ENCODE data around the gene TNFAIP1. TPM values are rescaled to one million over a fixed set of nuclear protein-coding genes. Genes with fewer than 3 reads are reported as not detected.

The TNFAIP1 gene
- total RNA-seq, 2 experiments from 2014 or later: 25.5 to 26.1 TPM

- peak overlapping the region; percentile 44 for H3K27ac Mint-ChIP-seq
- no peak for DNase-seq
- ChIA-PET CTCF (interaction anchor here (0.6 to 0.8 kb wide), 3 partner anchors 15 to 533 kb away, joined by 3 read pairs; no protein-coding TSS in a partner anchor), POLR2A (interaction anchor here (0.6 to 1.5 kb wide), 3 partner anchors 13 to 107 kb away, joined by 3 to 5 read pairs (median 5); partner anchors contain the start of genes IFT20, POLDIP2 and TNFAIP1)
- intact Hi-C loops (cut with DNase I, micrococcal nuclease): loop anchor here (1.0 to 2.0 kb wide), 9 partner anchors 13 to 580 kb away; partner anchors contain the start of genes IFT20 (in 2 of the 2), POLDIP2 (in 2 of the 2), TNFAIP1 (in 2 of the 2) and PHF12 (in 1 of the 2)
- no peak for ATAC-seq
- H3K36me3 Mint-ChIP-seq (ENCODE audit: low read depth): peaks cover 7% of the 10 kb centered on the region
- H3K4me1 Mint-ChIP-seq: peaks cover 22% of the 10 kb centered on the region
- no peaks in the 10 kb centered on the region for H3K9me3 Mint-ChIP-seq (ENCODE audit: low read depth)
- H3K4me3 Mint-ChIP-seq: peak overlapping the region; percentile 76
- no peaks in the 10 kb centered on the region for H3K27me3 Mint-ChIP-seq
Measured at GRCh38 chr17:28370744-28371103, 35.2 kb downstream of the TNFAIP1 start.

- Mint-ChIP-seq H3K4me1 (peaks cover 22% of the 10 kb centered on the region), H3K4me3 (peak within 1 kb of the TSS; percentile 76), H3K27ac (peak within 1 kb of the TSS; percentile 86), H3K27me3 (no peaks in the 10 kb centered on the region), H3K9me3 (ENCODE audit: low read depth) (no peaks in the 10 kb centered on the region), H3K36me3 (ENCODE audit: low read depth) (peaks cover 7% of the 10 kb centered on the region)
- intact Hi-C loops (cut with DNase I, micrococcal nuclease): loop anchor here (1.0 to 2.0 kb wide), 10 partner anchors 13 to 579 kb away; partner anchors contain the start of genes IFT20 (in 2 of the 2), POLDIP2 (in 2 of the 2), TNFAIP1 (in 2 of the 2) and PHF12 (in 1 of the 2)
- CTCF ChIA-PET: interaction anchor here (0.8 to 2.4 kb wide), 4 partner anchors 14 to 45 kb away, joined by 3 to 7 read pairs (median 4); partner anchors contain the start of gene POLDIP2
- peak; percentile 95 for ATAC-seq
- DNase-seq: peak; percentile 95
- POLR2A ChIA-PET: interaction anchor here (0.6 to 1.5 kb wide), 3 partner anchors 14 to 107 kb away, joined by 5 read pairs; partner anchors contain the start of genes IFT20, POLDIP2 and TNFAIP1
Measured at GRCh38 chr17:28371245-28372202, 36.0 kb downstream of the TNFAIP1 start, which contains the start of gene SARM1. SARM1 (plus strand) TSS chr17:28371694; CDS start chr17:28372033, 339 bp downstream.

GRCh38 chr17:28372203-28372944, 36.8 kb downstream of the TNFAIP1 start:
- peak; percentile 63 for DNase-seq
- ATAC-seq: peak; percentile 2
- Mint-ChIP-seq H3K36me3 (ENCODE audit: low read depth) (peaks cover 7% of the 10 kb centered on the region), H3K4me3 (peak overlapping the region; percentile 76), H3K27me3 (no peaks in the 10 kb centered on the region), H3K4me1 (peaks cover 22% of the 10 kb centered on the region), H3K27ac (peak overlapping the region; percentile 63), H3K9me3 (ENCODE audit: low read depth) (no peaks in the 10 kb centered on the region)
- intact Hi-C loops (cut with DNase I, micrococcal nuclease): loop anchor here in 1 of 2 experiments (1.0 kb wide), 1 partner anchor 180 kb away; the partner anchor contains the start of gene UNC119
- POLR2A ChIA-PET: interaction anchor here (1.4 to 1.5 kb wide), 2 partner anchors 15 to 37 kb away, joined by 5 read pairs; partner anchors contain the start of genes IFT20, POLDIP2 and TNFAIP1
- CTCF ChIA-PET: interaction anchor here (1.4 to 2.4 kb wide), 2 partner anchors 15 to 44 kb away, joined by 5 to 7 read pairs; partner anchors contain the start of gene POLDIP2

DNA sequence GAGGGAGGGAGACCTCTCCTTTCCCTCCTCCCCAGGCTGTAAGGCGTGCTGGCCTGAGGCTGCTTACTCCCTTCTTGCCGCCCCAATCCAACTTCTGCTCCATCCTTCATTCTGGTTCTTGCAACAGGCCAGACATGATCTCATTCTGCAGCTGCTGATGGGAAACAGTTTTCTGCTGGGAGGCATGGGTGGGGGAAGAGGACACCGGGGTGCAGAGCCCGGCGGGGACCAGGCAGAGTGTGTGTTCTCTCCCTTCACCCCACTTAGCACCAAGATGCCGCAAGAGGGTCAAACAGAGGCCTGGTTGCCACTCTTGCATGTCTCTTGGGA, 37.3 kb downstream of the TNFAIP1 start:
- intact Hi-C loops (cut with DNase I, micrococcal nuclease): loop anchor here in 1 of 2 experiments (1.0 kb wide), 1 partner anchor 179 kb away; the partner anchor contains the start of gene UNC119
- Mint-ChIP-seq H3K4me3 (peak overlapping the region; percentile 76), H3K9me3 (ENCODE audit: low read depth) (no peaks in the 10 kb centered on the region), H3K27ac (peak overlapping the region; percentile 63), H3K27me3 (no peaks in the 10 kb centered on the region), H3K36me3 (ENCODE audit: low read depth) (peaks cover 7% of the 10 kb centered on the region), H3K4me1 (peaks cover 22% of the 10 kb centered on the region)
- CTCF ChIA-PET: interaction anchor here (0.8 to 2.4 kb wide), 3 partner anchors 12 to 122 kb away, joined by 3 to 7 read pairs (median 3); no protein-coding TSS in a partner anchor
- POLR2A ChIA-PET: interaction anchor here (0.6 kb wide), 1 partner anchor 9 kb away, joined by 3 read pairs; no protein-coding TSS in a partner anchor
- no peak for ATAC-seq
- DNase-seq: no peak

DNA sequence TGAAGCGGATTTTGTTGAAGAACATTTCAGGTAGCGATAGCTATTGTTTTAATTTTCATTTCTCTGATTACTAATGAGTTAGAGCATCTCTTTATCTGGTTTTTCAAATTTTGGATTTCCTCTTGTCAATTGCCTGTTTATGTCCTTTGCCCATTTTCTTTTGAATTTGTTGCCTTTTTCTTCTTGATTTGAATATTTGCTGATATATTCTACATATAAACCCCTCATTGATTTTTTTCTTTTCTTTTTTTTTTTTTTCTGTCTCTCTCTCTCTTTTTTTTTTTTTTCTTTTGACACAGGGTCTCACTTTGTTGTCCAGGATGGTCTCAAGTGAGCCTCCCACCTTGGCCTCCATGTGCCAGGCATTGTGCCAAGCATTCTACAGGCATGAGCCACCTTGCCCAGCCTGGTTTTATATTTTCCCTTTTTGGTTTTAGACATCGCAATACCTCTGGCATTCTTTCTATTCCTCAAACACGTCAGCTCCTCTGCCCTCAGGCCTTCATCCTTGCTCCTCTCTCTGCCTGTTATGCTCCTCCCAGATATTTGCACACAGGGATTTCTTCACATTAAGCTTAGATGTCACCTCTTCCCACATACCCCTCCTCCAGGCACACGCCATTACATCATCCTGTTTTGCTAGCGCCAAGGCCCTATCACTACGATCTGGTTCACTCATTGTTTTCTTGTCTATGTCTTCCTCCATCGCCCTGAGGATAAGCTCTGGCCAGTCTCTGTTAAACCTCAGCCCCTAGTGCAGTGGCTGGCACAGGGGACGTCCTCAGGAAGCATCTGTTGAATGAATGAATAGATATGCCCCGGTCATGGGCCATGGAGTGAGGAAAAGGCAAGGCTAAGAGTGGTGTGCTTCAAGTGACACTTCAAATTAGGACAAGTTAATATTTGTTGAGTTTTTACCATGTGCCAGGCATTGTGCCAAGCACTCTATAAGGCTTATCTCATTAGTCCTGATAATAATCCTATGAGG, 44.5 kb downstream of the TNFAIP1 start:
- ChIA-PET CTCF (interaction anchor here (0.5 to 1.7 kb wide), 3 partner anchors 23 to 117 kb away, joined by 3 to 4 read pairs (median 3); partner anchors contain the start of gene POLDIP2), POLR2A (no interaction called here)
- Mint-ChIP-seq H3K36me3 (ENCODE audit: low read depth) (peaks cover 15% of the 10 kb centered on the region), H3K27me3 (peaks cover 11% of the 10 kb centered on the region), H3K27ac (no peak overlapping the region), H3K9me3 (ENCODE audit: low read depth) (no peaks in the 10 kb centered on the region), H3K4me1 (peaks cover 13% of the 10 kb centered on the region), H3K4me3 (no peak overlapping the region)
- no peak for DNase-seq
- intact Hi-C loops (cut with DNase I, micrococcal nuclease): no loop called here
- no peak for ATAC-seq

DNA sequence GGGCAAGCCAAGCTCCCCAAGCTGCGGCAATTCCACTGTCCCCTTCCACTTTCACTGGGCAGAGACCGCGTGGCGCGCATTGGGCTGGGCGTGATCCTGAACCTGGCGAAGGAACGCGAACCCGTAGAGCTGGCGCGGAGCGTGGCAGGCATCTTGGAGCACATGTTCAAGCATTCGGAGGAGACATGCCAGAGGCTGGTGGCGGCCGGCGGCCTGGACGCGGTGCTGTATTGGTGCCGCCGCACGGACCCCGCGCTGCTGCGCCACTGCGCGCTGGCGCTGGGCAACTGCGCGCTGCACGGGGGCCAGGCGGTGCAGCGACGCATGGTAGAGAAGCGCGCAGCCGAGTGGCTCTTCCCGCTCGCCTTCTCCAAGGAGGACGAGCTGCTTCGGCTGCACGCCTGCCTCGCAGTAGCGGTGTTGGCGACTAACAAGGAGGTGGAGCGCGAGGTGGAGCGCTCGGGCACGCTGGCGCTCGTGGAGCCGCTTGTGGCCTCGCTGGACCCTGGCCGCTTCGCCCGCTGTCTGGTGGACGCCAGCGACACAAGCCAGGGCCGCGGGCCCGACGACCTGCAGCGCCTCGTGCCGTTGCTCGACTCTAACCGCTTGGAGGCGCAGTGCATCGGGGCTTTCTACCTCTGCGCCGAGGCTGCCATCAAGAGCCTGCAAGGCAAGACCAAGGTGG, 45.7 kb downstream of the TNFAIP1 start:
- H3K27me3 Mint-ChIP-seq: peaks cover 11% of the 10 kb centered on the region
- ATAC-seq: no peak
- peak; percentile 67 for DNase-seq
- H3K36me3 Mint-ChIP-seq (ENCODE audit: low read depth): peaks cover 19% of the 10 kb centered on the region
- ChIA-PET POLR2A (no interaction called here), CTCF (interaction anchor here (0.7 to 1.7 kb wide), 3 partner anchors 22 to 27 kb away, joined by 3 to 4 read pairs (median 3); partner anchors contain the start of gene POLDIP2)
- peaks cover 17% of the 10 kb centered on the region for H3K4me1 Mint-ChIP-seq
- no peaks in the 10 kb centered on the region for H3K9me3 Mint-ChIP-seq (ENCODE audit: low read depth)
- H3K27ac Mint-ChIP-seq: no peak overlapping the region
- H3K4me3 Mint-ChIP-seq: no peak overlapping the region
- intact Hi-C loops (cut with DNase I, micrococcal nuclease): no loop called here

DNA sequence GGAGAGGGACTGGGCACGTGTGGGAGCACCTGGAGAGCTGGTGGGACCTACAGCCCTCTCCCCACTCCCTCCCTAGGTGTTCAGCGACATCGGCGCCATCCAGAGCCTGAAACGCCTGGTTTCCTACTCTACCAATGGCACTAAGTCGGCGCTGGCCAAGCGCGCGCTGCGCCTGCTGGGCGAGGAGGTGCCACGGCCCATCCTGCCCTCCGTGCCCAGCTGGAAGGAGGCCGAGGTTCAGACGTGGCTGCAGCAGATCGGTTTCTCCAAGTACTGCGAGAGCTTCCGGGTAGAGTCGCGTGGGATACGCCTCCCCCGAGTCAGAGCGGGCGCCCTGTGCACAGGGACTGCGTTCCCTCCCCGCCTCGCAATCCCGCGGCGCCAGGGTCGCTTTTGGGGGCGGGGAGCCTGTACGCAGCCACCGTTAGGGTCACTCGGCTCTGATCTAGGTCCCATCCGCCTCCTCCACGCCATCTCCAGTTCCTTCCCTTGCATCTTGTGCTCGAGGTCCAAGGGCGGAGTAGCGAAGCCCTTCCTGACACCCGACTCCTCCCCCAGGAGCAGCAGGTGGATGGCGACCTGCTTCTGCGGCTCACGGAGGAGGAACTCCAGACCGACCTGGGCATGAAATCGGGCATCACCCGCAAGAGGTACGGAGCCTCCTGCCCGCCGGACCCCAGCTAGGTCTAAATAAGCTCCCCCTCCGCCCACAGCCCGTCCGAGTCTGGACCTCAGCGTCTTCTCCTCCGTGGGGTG, 48.9 kb downstream of the TNFAIP1 start:
- intact Hi-C loops (cut with DNase I, micrococcal nuclease): loop anchor here (1.0 to 5.0 kb wide), 6 partner anchors 13 to 65 kb away; partner anchors contain the start of genes IFT20 (in 2 of the 2), POLDIP2 (in 2 of the 2), TNFAIP1 (in 2 of the 2) and SARM1 (in 1 of the 2)
- CTCF ChIA-PET: interaction anchor here (0.9 to 1.8 kb wide), 6 partner anchors 11 to 167 kb away, joined by 3 to 5 read pairs (median 4); partner anchors contain the start of genes IFT20, POLDIP2 and TNFAIP1
- H3K9me3 Mint-ChIP-seq (ENCODE audit: low read depth): no peaks in the 10 kb centered on the region
- peaks cover 17% of the 10 kb centered on the region for H3K4me1 Mint-ChIP-seq
- peak overlapping the region; percentile 86 for H3K4me3 Mint-ChIP-seq
- peaks cover 11% of the 10 kb centered on the region for H3K27me3 Mint-ChIP-seq
- H3K36me3 Mint-ChIP-seq (ENCODE audit: low read depth): peaks cover 29% of the 10 kb centered on the region
- ATAC-seq (peak; percentile 93), DNase-seq (peak; percentile 85)
- peak overlapping the region; percentile 73 for H3K27ac Mint-ChIP-seq
- POLR2A ChIA-PET: no interaction called here

DNA sequence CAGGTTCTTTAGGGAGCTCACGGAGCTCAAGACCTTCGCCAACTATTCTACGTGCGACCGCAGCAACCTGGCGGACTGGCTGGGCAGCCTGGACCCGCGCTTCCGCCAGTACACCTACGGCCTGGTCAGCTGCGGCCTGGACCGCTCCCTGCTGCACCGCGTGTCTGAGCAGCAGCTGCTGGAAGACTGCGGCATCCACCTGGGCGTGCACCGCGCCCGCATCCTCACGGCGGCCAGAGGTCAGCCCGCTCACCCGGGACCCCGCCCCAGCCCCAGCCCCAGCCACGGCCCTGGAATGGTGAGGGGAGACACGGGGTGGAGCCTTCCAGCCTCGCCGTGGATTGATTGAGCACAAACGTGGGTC, 49.5 kb downstream of the TNFAIP1 start:
- peak; percentile 17 for ATAC-seq
- POLR2A ChIA-PET: no interaction called here

More for the DNA sequence above, 49.5 kb downstream of the TNFAIP1 start:
- H3K27ac Mint-ChIP-seq: peak overlapping the region; percentile 73
- peaks cover 31% of the 10 kb centered on the region for H3K36me3 Mint-ChIP-seq (ENCODE audit: low read depth)
- peaks cover 17% of the 10 kb centered on the region for H3K4me1 Mint-ChIP-seq
- DNase-seq: peak; percentile 26
- no peaks in the 10 kb centered on the region for H3K9me3 Mint-ChIP-seq (ENCODE audit: low read depth)
- peak overlapping the region; percentile 86 for H3K4me3 Mint-ChIP-seq
- peaks cover 11% of the 10 kb centered on the region for H3K27me3 Mint-ChIP-seq
- CTCF ChIA-PET: interaction anchor here (1.2 to 1.8 kb wide), 4 partner anchors 12 to 166 kb away, joined by 3 to 5 read pairs (median 4); partner anchors contain the start of gene POLDIP2
- intact Hi-C loops (cut with DNase I, micrococcal nuclease): loop anchor here (2.0 to 5.0 kb wide), 2 partner anchors 32 to 48 kb away; partner anchors contain the start of genes IFT20 (in 1 of the 2) and TNFAIP1 (in 1 of the 2)

Measured in activated CD4-positive, alpha-beta T cell treated with anti-CD3 and anti-CD28 coated beads for 36 hours (primary cell).